Measurements from ENCODE around the gene MED15.

DNA sequence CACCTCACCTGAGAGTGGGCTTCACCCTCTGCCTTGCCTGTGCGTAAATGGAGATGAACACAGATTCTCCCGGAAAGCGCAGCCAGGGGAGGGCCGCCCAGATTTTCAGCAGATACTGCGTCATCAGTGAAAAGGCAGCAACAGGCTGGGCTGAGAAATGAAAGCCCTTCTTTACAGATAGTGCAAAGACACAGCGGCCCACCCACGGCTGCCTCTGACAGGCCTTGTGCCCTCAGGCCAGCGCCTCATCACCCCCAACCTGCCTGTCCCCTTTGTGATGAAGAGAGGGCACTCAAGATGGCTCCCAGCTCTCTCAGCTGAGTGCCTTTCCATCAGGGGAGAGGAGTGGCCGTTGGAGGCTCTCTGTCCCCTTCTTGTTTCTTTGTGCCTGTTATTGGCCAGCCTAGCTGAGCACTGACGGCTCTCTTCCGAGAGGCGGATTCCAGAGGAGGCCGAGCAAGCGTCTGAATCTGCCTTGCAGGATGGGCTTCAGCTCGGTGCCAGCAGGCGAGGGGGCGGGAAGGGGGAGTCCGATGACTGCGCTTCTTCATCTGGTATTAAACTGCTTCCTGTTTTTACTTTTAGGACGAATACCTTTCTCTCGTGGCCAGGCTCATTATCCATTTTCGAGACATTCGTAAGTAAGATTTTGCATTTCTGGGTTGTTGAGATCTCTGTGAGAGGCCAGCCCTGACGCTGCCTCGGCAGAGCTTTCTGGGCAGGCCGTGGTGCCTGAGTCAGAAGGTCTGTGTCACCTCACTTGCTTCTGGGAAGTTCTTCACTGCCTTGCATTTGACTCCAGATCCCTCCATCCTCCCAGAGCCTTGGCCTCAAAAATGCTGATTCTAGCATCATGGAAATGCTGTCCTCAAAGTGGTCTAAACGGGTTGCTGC is 43.7 kb downstream of the MED15 start:
- TF ChIP-seq TAF1 (IDR thresholded peaks at IDR 0.05; ENCODE audit: low read depth, low read length) (no peak), POLR2A (IDR thresholded peaks at IDR 0.05; ENCODE audit: control extremely low read depth in 1 of 2, low read depth in 2 of 2, low read length in 2 of 2) (no peak), POLR2AphosphoS5 (IDR thresholded peaks at IDR 0.05; ENCODE audit: low read depth, low read length) (no peak), TEAD4 (IDR thresholded peaks at IDR 0.05; ENCODE audit: low read depth, low read length) (no peak), RFX5 (IDR thresholded peaks at IDR 0.05; ENCODE audit: borderline replicate concordance, low read depth, low read length) (no peak), GABPA (IDR thresholded peaks at IDR 0.05; ENCODE audit: borderline replicate concordance, insufficient read depth, low read length) (no peak)
- TF ChIP-seq, protein P1, sequence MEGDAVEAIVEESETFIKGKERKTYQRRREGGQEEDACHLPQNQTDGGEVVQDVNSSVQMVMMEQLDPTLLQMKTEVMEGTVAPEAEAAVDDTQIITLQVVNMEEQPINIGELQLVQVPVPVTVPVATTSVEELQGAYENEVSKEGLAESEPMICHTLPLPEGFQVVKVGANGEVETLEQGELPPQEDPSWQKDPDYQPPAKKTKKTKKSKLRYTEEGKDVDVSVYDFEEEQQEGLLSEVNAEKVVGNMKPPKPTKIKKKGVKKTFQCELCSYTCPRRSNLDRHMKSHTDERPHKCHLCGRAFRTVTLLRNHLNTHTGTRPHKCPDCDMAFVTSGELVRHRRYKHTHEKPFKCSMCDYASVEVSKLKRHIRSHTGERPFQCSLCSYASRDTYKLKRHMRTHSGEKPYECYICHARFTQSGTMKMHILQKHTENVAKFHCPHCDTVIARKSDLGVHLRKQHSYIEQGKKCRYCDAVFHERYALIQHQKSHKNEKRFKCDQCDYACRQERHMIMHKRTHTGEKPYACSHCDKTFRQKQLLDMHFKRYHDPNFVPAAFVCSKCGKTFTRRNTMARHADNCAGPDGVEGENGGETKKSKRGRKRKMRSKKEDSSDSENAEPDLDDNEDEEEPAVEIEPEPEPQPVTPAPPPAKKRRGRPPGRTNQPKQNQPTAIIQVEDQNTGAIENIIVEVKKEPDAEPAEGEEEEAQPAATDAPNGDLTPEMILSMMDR (IDR thresholded peaks at IDR 0.05; ENCODE audit: control extremely low read depth in 1 of 3, insufficient read depth in 1 of 3, low read depth in 1 of 3, low read length in 3 of 3) = no peak
- TF ChIP-seq, protein P2, sequence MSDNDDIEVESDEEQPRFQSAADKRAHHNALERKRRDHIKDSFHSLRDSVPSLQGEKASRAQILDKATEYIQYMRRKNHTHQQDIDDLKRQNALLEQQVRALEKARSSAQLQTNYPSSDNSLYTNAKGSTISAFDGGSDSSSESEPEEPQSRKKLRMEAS (IDR thresholded peaks at IDR 0.05) = no peak

Data from H1 (cell line).